ENCODE measurements around the gene NCOA5. TPM values are rescaled to one million over a fixed set of nuclear protein-coding genes. Genes with fewer than 3 reads are reported as not detected.

NCOA5 gene
- total and polyA plus RNA-seq, 9 of the 15 experiments (the other 6 are each of a cell fraction or from before 2014, with no cell fraction given), result 3.9 to 22.8 (median 13.8) TPM

GRCh38 chr20:46127396-46128010, 37.7 kb upstream of the NCOA5 start (continued):
- TF ChIP-seq MLLT1 (IDR thresholded peaks at IDR 0.05) (no peak), ZMIZ1 (IDR thresholded peaks at IDR 0.05; ENCODE audit: low read depth in 2 of 2, low read length in 2 of 2) (no peak), KHSRP (IDR thresholded peaks at IDR 0.05) (no peak), ARNT (IDR thresholded peaks at IDR 0.05) (no peak), FOXP4 (CRISPR knock-in tag; IDR thresholded peaks at IDR 0.05; ENCODE audit: borderline replicate concordance) (no peak), KLF13 (tag; IDR thresholded peaks at IDR 0.05; ENCODE audit: borderline replicate concordance, low read depth) (no peak), ZNF217 (CRISPR knock-in tag; IDR thresholded peaks at IDR 0.05) (no peak), PTTG1 (tag; IDR thresholded peaks at IDR 0.05; ENCODE audit: low read depth) (no peak), BRF2 (IDR thresholded peaks at IDR 0.05; ENCODE audit: borderline replicate concordance, insufficient read depth, insufficient read length) (no peak), BCOR (IDR thresholded peaks at IDR 0.05) (no peak)
